H9 (cell line): ENCODE data around the gene GPR87. TPM values are rescaled to one million over a fixed set of nuclear protein-coding genes. Genes with fewer than 3 reads are reported as not detected.

ENCODE experiments used
- DNase-seq: peaks from one replicate; pipeline ENCODE4 v3.0.0-alpha.2; 2017
- H2AFZ ChIP-seq: one replicate; pipeline ENCODE4 v1.6.1; 2013; ENCODE audit warnings: mild to moderate bottlenecking, low read length, control low read depth, moderate library complexity
- H2AK5ac ChIP-seq: 2 replicates; pipeline ENCODE4 v1.6.1; 2013; ENCODE audit warnings: low read length, control low read depth, mixed read lengths; ENCODE audit not compliant: insufficient read length
- H2BK120ac ChIP-seq: one replicate; pipeline ENCODE4 v1.6.1; 2013; ENCODE audit warnings: low read depth, mild to moderate bottlenecking, low read length, control low read depth, inconsistent platforms; ENCODE audit not compliant: poor library complexity, severe bottlenecking
- H2BK12ac ChIP-seq: 2 replicates; pipeline ENCODE4 v1.6.1; 2013; ENCODE audit warnings: low read length, control low read depth, mixed read lengths, low read depth; ENCODE audit not compliant: insufficient read length
- H2BK15ac ChIP-seq: 2 replicates; pipeline ENCODE4 v1.6.1; 2013; ENCODE audit warnings: low read depth, low read length, control low read depth
- H2BK20ac ChIP-seq: one replicate; pipeline ENCODE4 v1.6.1; 2013; ENCODE audit warnings: low read depth, mild to moderate bottlenecking, low read length, control low read depth, inconsistent platforms; ENCODE audit not compliant: poor library complexity, severe bottlenecking
- H2BK5ac ChIP-seq: 2 replicates; pipeline ENCODE4 v1.6.1; 2013; ENCODE audit warnings: low read length, control low read depth, mixed read lengths; ENCODE audit not compliant: insufficient read length
- H3K14ac ChIP-seq: 2 replicates; pipeline ENCODE4 v1.6.1; 2013; ENCODE audit warnings: low read length, control low read depth; ENCODE audit not compliant: insufficient read depth
- H3K18ac ChIP-seq: 2 replicates; pipeline ENCODE4 v1.6.1; 2013; ENCODE audit warnings: low read depth, mild to moderate bottlenecking, mixed read lengths, low read length, control low read depth; ENCODE audit not compliant: insufficient read length
- H3K23ac ChIP-seq: 2 replicates; pipeline ENCODE4 v1.6.1; 2013; ENCODE audit warnings: low read length, control low read depth, mixed read lengths, low read depth; ENCODE audit not compliant: insufficient read length
- H3K23me2 ChIP-seq: 2 replicates; pipeline ENCODE4 v1.6.1; 2013; ENCODE audit warnings: low read depth, mild to moderate bottlenecking, mixed read lengths, low read length, control low read depth; ENCODE audit not compliant: insufficient read length, poor library complexity, severe bottlenecking
- H3K27ac ChIP-seq: 2 replicates; pipeline ENCODE4 v1.5.1; 2013; ENCODE audit warnings: low read length, control low read depth, mixed read lengths, low read depth; ENCODE audit not compliant: insufficient read length
- H3K27me3 ChIP-seq: 2 replicates; pipeline ENCODE4 v1.6.1; 2013; ENCODE audit warnings: low read length, control low read depth, inconsistent platforms; ENCODE audit not compliant: insufficient read depth
- H3K4ac ChIP-seq: 2 replicates; pipeline ENCODE4 v1.6.1; 2013; ENCODE audit warnings: low read depth, mild to moderate bottlenecking, control low read depth, inconsistent platforms, low read length, moderate library complexity
- H3K4me1 ChIP-seq: 2 replicates; pipeline ENCODE4 v1.6.1; 2013; ENCODE audit warnings: low read length, control low read depth, inconsistent platforms; ENCODE audit not compliant: insufficient read depth
- H3K4me2 ChIP-seq: 2 replicates; pipeline ENCODE4 v1.6.1; 2013; ENCODE audit warnings: low read length, control low read depth, mixed read lengths; ENCODE audit not compliant: insufficient read length, insufficient read depth
- H3K56ac ChIP-seq: 2 replicates; pipeline ENCODE4 v1.6.1; 2013; ENCODE audit warnings: low read depth, mild to moderate bottlenecking, mixed read lengths, low read length, control low read depth; ENCODE audit not compliant: insufficient read length
- H3K79me1 ChIP-seq: 2 replicates; pipeline ENCODE4 v1.6.1; 2013; ENCODE audit warnings: low read depth, mild to moderate bottlenecking, moderate library complexity, low read length, control low read depth, inconsistent platforms; ENCODE audit not compliant: insufficient read depth, poor library complexity, severe bottlenecking
- H3K79me2 ChIP-seq: 2 replicates; pipeline ENCODE4 v1.6.1; 2013; ENCODE audit warnings: low read length, control low read depth, inconsistent platforms; ENCODE audit not compliant: insufficient read depth
- H3K9ac ChIP-seq: 2 replicates; pipeline ENCODE4 v1.6.1; 2013; ENCODE audit warnings: low read length, control low read depth, mixed read lengths; ENCODE audit not compliant: insufficient read length; ENCODE audit errors: extremely low read depth
- H3K9me3 ChIP-seq: one replicate; pipeline ENCODE4 v1.6.1; 2013; ENCODE audit warnings: low read depth, low read length, inconsistent platforms; ENCODE audit not compliant: control insufficient read depth
- H3T11ph ChIP-seq: one replicate; pipeline ENCODE4 v1.6.1; 2013; ENCODE audit warnings: mild to moderate bottlenecking, low read length, control low read depth, inconsistent platforms
- H4K20me1 ChIP-seq: one replicate; pipeline ENCODE4 v1.6.1; 2013; ENCODE audit not compliant: control insufficient read depth, insufficient read length, insufficient read depth
- H4K5ac ChIP-seq: 2 replicates; pipeline ENCODE4 v1.6.1; 2013; ENCODE audit warnings: low read depth, mild to moderate bottlenecking, mixed read lengths, low read length, control low read depth; ENCODE audit not compliant: insufficient read length
- H4K8ac ChIP-seq: replicated peaks from 2 replicates; pipeline ENCODE4 v1.6.1; 2013; ENCODE audit warnings: low read length, control low read depth, mixed read lengths, low read depth; ENCODE audit not compliant: insufficient read length
- H4K91ac ChIP-seq: 2 replicates; pipeline ENCODE4 v1.6.1; 2013; ENCODE audit warnings: low read depth, mild to moderate bottlenecking, moderate library complexity, mixed read lengths, low read length, control low read depth; ENCODE audit not compliant: insufficient read length
- H3K27ac Mint-ChIP-seq, 3 experiments: 2 replicates in 2 of 3; 3 replicates in 1 of 3; pipeline ENCODE4 v1.8.0; 2020 to 2021; ENCODE audit warnings: mixed read lengths in 3 of 3, mild to moderate bottlenecking in 1 of 3, moderate library complexity in 1 of 3
- H3K27me3 Mint-ChIP-seq: 2 replicates; pipeline ENCODE4 v1.8.0; 2021; ENCODE audit warnings: low read depth, mild to moderate bottlenecking, moderate library complexity, mixed read lengths
- H3K36me3 Mint-ChIP-seq, 3 experiments: 2 replicates in 2 of 3; 3 replicates in 1 of 3; pipeline ENCODE4 v1.8.0; 2020 to 2021; ENCODE audit warnings: low read depth in 3 of 3, mixed read lengths in 3 of 3; ENCODE audit not compliant: insufficient read depth in 1 of 3
- H3K4me1 Mint-ChIP-seq, 2 experiments: 2 replicates each; pipeline ENCODE4 v1.8.0; 2020; ENCODE audit warnings: mixed read lengths in 2 of 2
- H3K4me3 Mint-ChIP-seq, 2 experiments: 2 replicates in 1 of 2; 3 replicates in 1 of 2; pipeline ENCODE4 v1.8.0; 2020 to 2021; ENCODE audit warnings: mild to moderate bottlenecking in 2 of 2, mixed read lengths in 2 of 2, moderate library complexity in 1 of 2
- H3K9me3 Mint-ChIP-seq, 2 experiments: 2 replicates in 1 of 2; 3 replicates in 1 of 2; pipeline ENCODE4 v1.8.0; 2020; ENCODE audit warnings: mild to moderate bottlenecking in 2 of 2, mixed read lengths in 2 of 2, moderate library complexity in 1 of 2
- CTCF ChIP-seq: fragments of 200-600 bp; sonication (generic); conservative IDR thresholded peaks from 3 replicates; pipeline ENCODE4 v1.8.0; 2021; ENCODE audit warnings: antibody characterized with exemption, mild to moderate bottlenecking
- WGBS: extraction: QIAGEN DNeasy Blood & Tissue Kit; methylation state at CpG from one replicate; pipeline ENCODE4 v1.1.7; 2013; ENCODE audit warnings: missing lambda C conversion rate, low lambda C conversion rate, mixed read lengths; ENCODE audit not compliant: insufficient read length; ENCODE audit errors: extremely low coverage; 5-methylcytosine and 5-hydroxymethylcytosine counted together
- total RNA-seq: library from RNA; stranded (reverse); gene quantifications from 2 replicates; pipeline ENCODE4 v1.2.1, GENCODE V29; 2021

Gene GPR87
- total RNA-seq, 1 experiment from 2014 or later, result 0.33 TPM

GRCh38 chr3:151300539-151300938 lies 16.1 kb downstream of the GPR87 start:
- DNase-seq, result no peak
- Histone ChIP-seq H3K79me1 (no peaks in the 10 kb centered on the region), H2BK120ac (no peak overlapping the region), H2AK5ac (no peak overlapping the region), H3K4ac (no peak overlapping the region), H3K4me2 (no peak overlapping the region), H3K14ac (no peak overlapping the region), H3K23ac (no peak overlapping the region), H4K91ac (no peak overlapping the region), H2BK12ac (no peak overlapping the region), H3K9ac (no peak overlapping the region), H3K9me3 (no peaks in the 10 kb centered on the region), H4K5ac (no peak overlapping the region), H2AFZ (no peak overlapping the region), H3K27me3 (no peaks in the 10 kb centered on the region), H2BK20ac (no peak overlapping the region), H2BK15ac (no peak overlapping the region), H3K79me2 (no peaks in the 10 kb centered on the region), H3T11ph (no peak overlapping the region), H3K4me1 (peaks cover 5% of the 10 kb centered on the region; the same call in 1 of the 2 replicates), H4K8ac (no peak overlapping the region), H3K23me2 (no peaks in the 10 kb centered on the region), H3K56ac (no peak overlapping the region), H3K18ac (no peak overlapping the region), H2BK5ac (no peak overlapping the region), H3K27ac (no peak overlapping the region), H4K20me1 (no peaks in the 10 kb centered on the region)
- Mint-ChIP-seq H3K9me3 (no peaks in the 10 kb centered on the region), H3K36me3 (no peaks in the 10 kb centered on the region), H3K27me3 (no peaks in the 10 kb centered on the region), H3K4me3 (no peak overlapping the region), H3K4me1 (peaks cover 23 to 31% of the 10 kb centered on the region in 2 experiments), H3K27ac (no peak overlapping the region)
- no CpG with 5 or more reads among the region's 1 CpG for WGBS
- no peak for TF ChIP-seq CTCF
